ENCODE results near the gene RNF208. TPM values are rescaled to one million over a fixed set of nuclear protein-coding genes. Genes with fewer than 3 reads are reported as not detected.

Gene RNF208
- total RNA-seq, 4 donors from 2014 or later = 3.7 to 10.2 (median 5.5) TPM

GRCh38 chr9:137191245-137191644 lies 30.8 kb downstream of the RNF208 start:
- intact Hi-C loops (cut with DNase I; ENCODE audit: low total_unique reads) = no loop called here
- no peak overlapping the region for H3K4me3 ChIP-seq (ENCODE audit: low read depth, poor library complexity, severe bottlenecking)
- TF ChIP-seq POLR2A (IDR thresholded peaks at IDR 0.05) = no peak
- TF ChIP-seq, protein P1, sequence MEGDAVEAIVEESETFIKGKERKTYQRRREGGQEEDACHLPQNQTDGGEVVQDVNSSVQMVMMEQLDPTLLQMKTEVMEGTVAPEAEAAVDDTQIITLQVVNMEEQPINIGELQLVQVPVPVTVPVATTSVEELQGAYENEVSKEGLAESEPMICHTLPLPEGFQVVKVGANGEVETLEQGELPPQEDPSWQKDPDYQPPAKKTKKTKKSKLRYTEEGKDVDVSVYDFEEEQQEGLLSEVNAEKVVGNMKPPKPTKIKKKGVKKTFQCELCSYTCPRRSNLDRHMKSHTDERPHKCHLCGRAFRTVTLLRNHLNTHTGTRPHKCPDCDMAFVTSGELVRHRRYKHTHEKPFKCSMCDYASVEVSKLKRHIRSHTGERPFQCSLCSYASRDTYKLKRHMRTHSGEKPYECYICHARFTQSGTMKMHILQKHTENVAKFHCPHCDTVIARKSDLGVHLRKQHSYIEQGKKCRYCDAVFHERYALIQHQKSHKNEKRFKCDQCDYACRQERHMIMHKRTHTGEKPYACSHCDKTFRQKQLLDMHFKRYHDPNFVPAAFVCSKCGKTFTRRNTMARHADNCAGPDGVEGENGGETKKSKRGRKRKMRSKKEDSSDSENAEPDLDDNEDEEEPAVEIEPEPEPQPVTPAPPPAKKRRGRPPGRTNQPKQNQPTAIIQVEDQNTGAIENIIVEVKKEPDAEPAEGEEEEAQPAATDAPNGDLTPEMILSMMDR (IDR thresholded peaks at IDR 0.05) = no peak
- no peak for DNase-seq (ENCODE audit: low spot score in 2 of 2)
- 50 to 51% methylated on average over 2 to 3 of the region's 3 CpGs for WGBS, 2 donors

GRCh38 chr9:137190315-137190856 lies 31.7 kb downstream of the RNF208 start:
- no peak for DNase-seq (ENCODE audit: low spot score in 2 of 2)
- intact Hi-C loops (cut with DNase I; ENCODE audit: low total_unique reads) = no loop called here
- TF ChIP-seq, protein P1 (IDR thresholded peaks at IDR 0.05) = no peak
- no peak overlapping the region for H3K4me3 ChIP-seq (ENCODE audit: low read depth, poor library complexity, severe bottlenecking)
- 63 to 68% methylated on average over 9 of the region's 9 CpGs for WGBS, 2 donors

- intact Hi-C loops (cut with DNase I; ENCODE audit: low total_unique reads) = loop anchor here (5.0 kb wide), 1 partner anchor 82 kb away; no protein-coding TSS in a partner anchor
- H3K4me3 ChIP-seq (ENCODE audit: low read depth, poor library complexity, severe bottlenecking) = peak overlapping the region; percentile 71
- no peak for DNase-seq (ENCODE audit: low spot score in 2 of 2)
- 0 to 34% methylated on average over 7 to 18 of the region's 23 CpGs for WGBS, 2 donors
- TF ChIP-seq, protein P1 (IDR thresholded peaks at IDR 0.05) = no peak
- TF ChIP-seq POLR2A (IDR thresholded peaks at IDR 0.05) = no peak
These were observed 32.4 kb downstream of the RNF208 start for GRCh38 chr9:137189297-137190295.

GRCh38 chr9:137188490-137189296 lies 33.3 kb downstream of the RNF208 start, which contains the start of the genes ANAPC2 and SSNA1:
ANAPC2 (minus strand) TSS chr9:137188560; CDS start chr9:137188532, 28 bp downstream.
SSNA1 (plus strand) TSS chr9:137188676; CDS start chr9:137188727, 51 bp downstream.
- H3K4me3 ChIP-seq (ENCODE audit: low read depth, poor library complexity, severe bottlenecking) = peak within 1 kb of the TSS; percentile 71
- TF ChIP-seq, protein P1 (IDR thresholded peaks at IDR 0.05) = no peak
- peak in 1 of 2 donors; percentile 37 for TF ChIP-seq POLR2A (IDR thresholded peaks at IDR 0.05)
- DNase-seq (ENCODE audit: low spot score in 2 of 2) = peak; percentile 86 to 98
- 0 to 1% methylated on average over 52 to 70 of the region's 98 CpGs for WGBS, 2 donors
- intact Hi-C loops (cut with DNase I; ENCODE audit: low total_unique reads) = loop anchor here (5.0 kb wide), 1 partner anchor 81 kb away; no protein-coding TSS in a partner anchor

GRCh38 chr9:137188086-137188489 lies 34.0 kb downstream of the RNF208 start:
- no peak for TF ChIP-seq POLR2A (IDR thresholded peaks at IDR 0.05)
- WGBS, 2 donors = 1% methylated on average over 28 to 31 of the region's 31 CpGs
- DNase-seq (ENCODE audit: low spot score in 2 of 2) = no peak
- intact Hi-C loops (cut with DNase I; ENCODE audit: low total_unique reads) = loop anchor here (5.0 kb wide), 1 partner anchor 81 kb away; no protein-coding TSS in a partner anchor
- peak overlapping the region; percentile 71 for H3K4me3 ChIP-seq (ENCODE audit: low read depth, poor library complexity, severe bottlenecking)
